AG08396 (cell line): Measurements from ENCODE around the gene CSGALNACT2.
A peak's percentile ranks its signal among the peaks of the same experiment; 100 is the strongest.

Experiments
- DNase-seq: peaks from one replicate; pipeline ENCODE4 v3.0.0; 2012; ENCODE audit warnings: low spot score, mixed read lengths

CSGALNACT2 gene

GRCh38 chr10:43203448-43204041 is 65.3 kb downstream of the CSGALNACT2 start:
- no peak for DNase-seq

- DNase-seq, result no peak
Measured at GRCh38 chr10:43204042-43204942, 66.0 kb downstream of the CSGALNACT2 start.

- DNase-seq, result peak; percentile 79
Measured at GRCh38 chr10:43204943-43205671, 66.9 kb downstream of the CSGALNACT2 start.

GRCh38 chr10:43205681-43206390 is 67.6 kb downstream of the CSGALNACT2 start:
- no peak for DNase-seq

- DNase-seq, result no peak
Measured at GRCh38 chr10:43206391-43207235, 68.4 kb downstream of the CSGALNACT2 start.

GRCh38 chr10:43208147-43209073 is 70.2 kb downstream of the CSGALNACT2 start:
- DNase-seq, result no peak

- DNase-seq, result no peak
Measured at GRCh38 chr10:43209074-43209455, 70.8 kb downstream of the CSGALNACT2 start.

- no peak for DNase-seq
Measured at GRCh38 chr10:43209651-43210141, 71.5 kb downstream of the CSGALNACT2 start.

- no peak for DNase-seq
Measured at GRCh38 chr10:43210556-43210955, 72.3 kb downstream of the CSGALNACT2 start.

GRCh38 chr10:43211030-43211429 is 72.8 kb downstream of the CSGALNACT2 start:
- DNase-seq, result no peak

GRCh38 chr10:43211431-43212042 is 73.3 kb downstream of the CSGALNACT2 start:
- DNase-seq, result no peak

GRCh38 chr10:43212043-43212721 is 73.9 kb downstream of the CSGALNACT2 start:
- DNase-seq, result no peak

- DNase-seq, result peak; percentile 71
Measured at GRCh38 chr10:43214071-43214955, 76.1 kb downstream of the CSGALNACT2 start.

GRCh38 chr10:43214956-43215561 is 76.8 kb downstream of the CSGALNACT2 start:
- DNase-seq, result no peak

GRCh38 chr10:43215758-43216455 is 77.7 kb downstream of the CSGALNACT2 start:
- DNase-seq, result no peak

GRCh38 chr10:43216931-43217562 is 78.8 kb downstream of the CSGALNACT2 start:
- no peak for DNase-seq
